Uterus (tissue), 4 donors: ENCODE data around the gene ATP13A5. TPM values are rescaled to one million over a fixed set of nuclear protein-coding genes. Genes with fewer than 3 reads are reported as not detected.

Experiments used
- DNase-seq, 2 donors: peaks; one replicate each; pipeline ENCODE4 v3.0.0-alpha.2; 2019 to 2020
- H3K27ac ChIP-seq, 2 donors: fragments of 200-600 bp; sonication (generic); 1 replicate in 1 of 2; 2 replicates in 1 of 2; pipeline ENCODE4 v1.5.1; 2016 to 2018
- H3K27me3 ChIP-seq, 2 donors: fragments of 200-600 bp; sonication (generic); one replicate each; pipeline ENCODE4 v1.5.1; 2018 to 2019; ENCODE audit warnings: control low read depth in 1 of 2
- H3K36me3 ChIP-seq, 2 donors: fragments of 200-600 bp; sonication (generic); one replicate each; pipeline ENCODE4 v1.5.1; 2019; ENCODE audit warnings: control low read depth in 1 of 2
- H3K4me1 ChIP-seq, 2 donors: fragments of 200-600 bp; sonication (generic); one replicate each; pipeline ENCODE4 v1.5.1; 2018 to 2019; ENCODE audit warnings: control low read depth in 1 of 2
- H3K4me3 ChIP-seq, 2 donors: fragments of 200-600 bp; sonication (generic); 1 replicate in 1 of 2; 2 replicates in 1 of 2; pipeline ENCODE4 v1.5.1; 2018 to 2019; ENCODE audit warnings: mild to moderate bottlenecking in 1 of 2
- H3K9me3 ChIP-seq, 2 donors: fragments of 200-600 bp; sonication (generic); one replicate each; pipeline ENCODE4 v1.5.1; 2019; ENCODE audit warnings: control low read depth in 1 of 2
- CTCF ChIP-seq, 4 experiments: fragments of 200-600 bp in 2 of 4; fragments of 450-650 bp in 2 of 4; sonication (generic) in 2 of 4; IDR thresholded peaks; one replicate each; pipeline ENCODE4 v1.5.1; 2016 to 2019; ENCODE audit warnings: antibody characterized with exemption in 4 of 4, mild to moderate bottlenecking in 2 of 4, moderate library complexity in 1 of 4
- POLR2A ChIP-seq, 2 donors: fragments of 450-650 bp; IDR thresholded peaks; one replicate each; pipeline ENCODE4 v1.6.1; 2016; ENCODE audit warnings: antibody characterized with exemption in 2 of 2, mild to moderate bottlenecking in 1 of 2, moderate library complexity in 1 of 2
- intact Hi-C: fragments of 100-400 bp; cut with DNase I; formaldehyde crosslinking; loops from one replicate; pipeline ENCODE4 v1.15.1; 2023; ENCODE audit warnings: low total_unique reads
- total RNA-seq, 4 donors: library from RNA; depleted of rRNA in 3 of 4; stranded (reverse); fragments of >200 nt in 3 of 4; gene quantifications; one replicate each; pipeline versions ENCODE4 v1.1.0 to v1.2.4, GENCODE V29; 2014 to 2023
- donor health status: DM: yes; HTN: yes; CAD: no.

The ATP13A5 gene
- total RNA-seq, 4 donors from 2014 or later, result not detected

- DNase-seq, result no peak
- H3K36me3 ChIP-seq, result no peaks in the 10 kb centered on the region
- H3K27ac ChIP-seq, result no peak overlapping the region
- intact Hi-C loops, result no loop called here
- no peaks in the 10 kb centered on the region for H3K27me3 ChIP-seq
- H3K4me3 ChIP-seq, result no peak overlapping the region
- H3K4me1 ChIP-seq, result no peaks in the 10 kb centered on the region
- H3K9me3 ChIP-seq, result no peaks in the 10 kb centered on the region
- TF ChIP-seq POLR2A (IDR thresholded peaks at IDR 0.05) (no peak), CTCF (IDR thresholded peaks at IDR 0.05) (no peak)
Observed at GRCh38 chr3:193261970-193262369, 116.6 kb downstream of the ATP13A5 start.

GRCh38 chr3:193253986-193254660, 124.4 kb downstream of the ATP13A5 start:
- H3K9me3 ChIP-seq, result peaks cover 0 to 10% of the 10 kb centered on the region in 2 donors
- no peaks in the 10 kb centered on the region for H3K27me3 ChIP-seq
- no peak overlapping the region for H3K27ac ChIP-seq
- intact Hi-C loops, result no loop called here
- H3K36me3 ChIP-seq, result no peaks in the 10 kb centered on the region
- no peak for TF ChIP-seq CTCF (IDR thresholded peaks at IDR 0.05)
- TF ChIP-seq POLR2A (IDR thresholded peaks at IDR 0.05), result no peak
- DNase-seq, result no peak
- H3K4me1 ChIP-seq, result no peaks in the 10 kb centered on the region
- H3K4me3 ChIP-seq, result no peak overlapping the region

GRCh38 chr3:193250492-193250891, 128.1 kb downstream of the ATP13A5 start:
- Histone ChIP-seq H3K27me3 (no peaks in the 10 kb centered on the region), H3K4me1 (no peaks in the 10 kb centered on the region), H3K4me3 (no peak overlapping the region), H3K36me3 (no peaks in the 10 kb centered on the region), H3K9me3 (peaks cover 0 to 20% of the 10 kb centered on the region in 2 donors), H3K27ac (no peak overlapping the region)
- TF ChIP-seq POLR2A (IDR thresholded peaks at IDR 0.05) (no peak), CTCF (IDR thresholded peaks at IDR 0.05) (no peak)
- intact Hi-C loops, result no loop called here
- DNase-seq, result no peak

GRCh38 chr3:193248848-193249468, 129.6 kb downstream of the ATP13A5 start:
- H3K9me3 ChIP-seq, result peaks cover 0 to 20% of the 10 kb centered on the region in 2 donors
- H3K36me3 ChIP-seq, result no peaks in the 10 kb centered on the region
- H3K27me3 ChIP-seq, result no peaks in the 10 kb centered on the region
- no peaks in the 10 kb centered on the region for H3K4me1 ChIP-seq
- no peak for DNase-seq
- no peak for TF ChIP-seq POLR2A (IDR thresholded peaks at IDR 0.05)
- no peak for TF ChIP-seq CTCF (IDR thresholded peaks at IDR 0.05)
- H3K27ac ChIP-seq, result no peak overlapping the region
- no peak overlapping the region for H3K4me3 ChIP-seq
- intact Hi-C loops, result no loop called here

- Histone ChIP-seq H3K4me1 (no peaks in the 10 kb centered on the region), H3K27me3 (no peaks in the 10 kb centered on the region), H3K9me3 (peaks cover 0 to 5% of the 10 kb centered on the region in 2 donors), H3K4me3 (no peak overlapping the region), H3K36me3 (no peaks in the 10 kb centered on the region), H3K27ac (no peak overlapping the region)
- intact Hi-C loops, result no loop called here
- no peak for DNase-seq
- TF ChIP-seq POLR2A (IDR thresholded peaks at IDR 0.05) (no peak), CTCF (IDR thresholded peaks at IDR 0.05) (no peak)
Observed at GRCh38 chr3:193243571-193243970, 135.0 kb downstream of the ATP13A5 start.
